Ishikawa (cell line): Measurements from ENCODE around the gene HOXC6.

ENCODE experiments used
- EP300 ChIP-seq: IDR thresholded peaks from 2 replicates; pipeline ENCODE4 v1.6.1; 2012; ENCODE audit warnings: borderline replicate concordance
- FOXM1 ChIP-seq: IDR thresholded peaks from 2 replicates; pipeline ENCODE4 v1.6.1; 2012; ENCODE audit warnings: low read depth, borderline replicate concordance
- TCF12 ChIP-seq: IDR thresholded peaks from 2 replicates; pipeline ENCODE4 v1.6.1; 2012; ENCODE audit warnings: low read depth

GRCh38 chr12:54060975-54061778 lies 32.9 kb downstream of the HOXC6 start:
- TF ChIP-seq TCF12 (no peak), FOXM1 (no peak), EP300 (no peak)
